Transverse colon (tissue), 4 donors: Measurements from ENCODE around the gene DMRTB1. TPM values are rescaled to one million over a fixed set of nuclear protein-coding genes. Genes with fewer than 3 reads are reported as not detected.

Experiments used
- DNase-seq: peaks from one replicate; pipeline ENCODE4 v3.0.0-alpha.2; 2019
- H3K27ac ChIP-seq, 4 donors: fragments of 200-600 bp; sonication (generic); 2 replicates each; pipeline ENCODE4 v1.5.1; 2016 to 2018; ENCODE audit warnings: inconsistent platforms in 4 of 4
- H3K27me3 ChIP-seq: fragments of 200-600 bp; sonication (generic); 2 replicates; pipeline ENCODE4 v1.5.1; 2017; ENCODE audit warnings: inconsistent platforms
- H3K36me3 ChIP-seq, 4 donors: fragments of 200-600 bp; sonication (generic); 2 replicates each; pipeline ENCODE4 v1.5.1; 2017 to 2019; ENCODE audit warnings: inconsistent platforms in 4 of 4
- H3K4me1 ChIP-seq, 4 donors: fragments of 200-600 bp; sonication (generic); 2 replicates each; pipeline ENCODE4 v1.5.1; 2017 to 2020; ENCODE audit warnings: inconsistent platforms in 4 of 4
- H3K4me3 ChIP-seq, 4 donors: fragments of 200-600 bp; sonication (generic); 1 replicate in 1 of 4; 2 replicates in 3 of 4; pipeline versions ENCODE4 v1.5.1 to v1.6.1; 2017 to 2019; ENCODE audit warnings: inconsistent platforms in 4 of 4
- H3K9me3 ChIP-seq, 2 donors: fragments of 200-600 bp; sonication (generic); 2 replicates each; pipeline ENCODE4 v1.5.1; 2017 to 2019; ENCODE audit warnings: inconsistent platforms in 2 of 2
- EP300 ChIP-seq: sonication (generic); formaldehyde crosslinking; IDR thresholded peaks from one replicate; pipeline ENCODE4 v1.6.1; 2017; ENCODE audit warnings: antibody characterized with exemption, low read depth
- POLR2A ChIP-seq: fragments of 450-650 bp; IDR thresholded peaks from one replicate; pipeline ENCODE4 v1.6.1; 2016; ENCODE audit warnings: antibody characterized with exemption, mild to moderate bottlenecking, moderate library complexity
- POLR2AphosphoS5 ChIP-seq, 3 donors: sonication (generic); formaldehyde crosslinking; IDR thresholded peaks; one replicate each; pipeline ENCODE4 v1.6.1; 2016; ENCODE audit warnings: antibody characterized with exemption in 3 of 3
- WGBS, 2 donors: methylation state at CpG; one replicate each; pipeline ENCODE4 v1.1.5; 2018; ENCODE audit warnings: low coverage in 1 of 2; 5-methylcytosine and 5-hydroxymethylcytosine counted together
- in situ Hi-C, 4 donors: fragments of 200-750 bp; cut with MboI; loops; one replicate each; pipeline versions ENCODE4 v1.15.0 to v1.15.1; 2017; ENCODE audit warnings: low sequenced_read_pairs in 3 of 4, low pct_ligation_motif_present in 1 of 4, low pct_unique_long_range_greater_than_20kb in 1 of 4
- intact Hi-C: fragments of 100-400 bp; cut with DNase I; formaldehyde crosslinking; loops from one replicate; pipeline ENCODE4 v1.15.1; 2023; ENCODE audit warnings: low total_unique reads
- total RNA-seq, 4 donors: library from RNA; depleted of rRNA; stranded (reverse); fragments of >200 nt; gene quantifications; one replicate each; pipeline ENCODE4 v1.1.0, GENCODE V29; 2016
- TF ChIP-seq, protein P1 (sequence below), 5 experiments: fragments of 200-600 bp in 3 of 5; fragments of 450-650 bp in 2 of 5; sonication (generic) in 3 of 5; IDR thresholded peaks; 1 replicate in 2 of 5; 2 replicates in 3 of 5; pipeline ENCODE4 v1.5.1; 2016 to 2017; ENCODE audit warnings: antibody characterized with exemption in 5 of 5, inconsistent platforms in 3 of 5, mild to moderate bottlenecking in 2 of 5, moderate library complexity in 1 of 5

DMRTB1 gene
- total RNA-seq, 4 donors from 2014 or later, result not detected

DNA sequence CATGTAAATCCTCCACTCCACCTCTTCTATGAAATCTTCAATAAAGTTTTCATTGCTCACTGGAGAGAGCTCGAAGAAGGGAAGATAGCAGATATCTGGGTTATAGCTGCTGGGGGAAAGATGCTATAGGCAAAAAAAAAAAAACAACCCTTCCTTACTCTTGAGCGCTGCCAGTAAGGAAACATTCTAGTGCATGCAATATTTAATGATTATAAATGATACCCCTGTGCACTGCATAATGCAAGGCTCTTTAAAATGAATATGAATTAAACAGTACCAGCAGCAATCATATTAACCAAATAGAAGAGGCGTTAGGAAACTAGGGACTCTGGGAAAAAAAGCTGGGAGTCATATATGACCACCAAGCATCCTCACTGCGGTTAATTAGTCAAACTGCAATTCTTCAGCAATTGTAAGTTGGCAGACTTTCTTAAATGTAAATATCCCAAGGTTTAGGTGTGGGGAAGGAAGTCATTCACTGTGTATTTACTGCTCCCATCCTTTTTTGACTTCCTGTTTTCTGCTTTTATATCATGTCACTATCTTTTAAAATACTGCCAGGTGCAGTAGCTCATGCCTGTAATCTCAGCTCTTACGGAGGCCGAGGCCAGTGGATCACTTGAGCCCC lies 3.7 kb upstream of the DMRTB1 start:
- no peaks in the 10 kb centered on the region for H3K36me3 ChIP-seq
- intact Hi-C loops, result no loop called here
- no peaks in the 10 kb centered on the region for H3K9me3 ChIP-seq
- in situ Hi-C loops, result no loop called here
- no peak overlapping the region for H3K27ac ChIP-seq
- no peak for DNase-seq
- WGBS, 2 donors, result 44 to 54% methylated on average over 4 to 6 of the region's 6 CpGs
- TF ChIP-seq POLR2A (no peak), POLR2AphosphoS5 (IDR thresholded peaks at IDR 0.05) (no peak), EP300 (no peak)
- TF ChIP-seq, protein P1, sequence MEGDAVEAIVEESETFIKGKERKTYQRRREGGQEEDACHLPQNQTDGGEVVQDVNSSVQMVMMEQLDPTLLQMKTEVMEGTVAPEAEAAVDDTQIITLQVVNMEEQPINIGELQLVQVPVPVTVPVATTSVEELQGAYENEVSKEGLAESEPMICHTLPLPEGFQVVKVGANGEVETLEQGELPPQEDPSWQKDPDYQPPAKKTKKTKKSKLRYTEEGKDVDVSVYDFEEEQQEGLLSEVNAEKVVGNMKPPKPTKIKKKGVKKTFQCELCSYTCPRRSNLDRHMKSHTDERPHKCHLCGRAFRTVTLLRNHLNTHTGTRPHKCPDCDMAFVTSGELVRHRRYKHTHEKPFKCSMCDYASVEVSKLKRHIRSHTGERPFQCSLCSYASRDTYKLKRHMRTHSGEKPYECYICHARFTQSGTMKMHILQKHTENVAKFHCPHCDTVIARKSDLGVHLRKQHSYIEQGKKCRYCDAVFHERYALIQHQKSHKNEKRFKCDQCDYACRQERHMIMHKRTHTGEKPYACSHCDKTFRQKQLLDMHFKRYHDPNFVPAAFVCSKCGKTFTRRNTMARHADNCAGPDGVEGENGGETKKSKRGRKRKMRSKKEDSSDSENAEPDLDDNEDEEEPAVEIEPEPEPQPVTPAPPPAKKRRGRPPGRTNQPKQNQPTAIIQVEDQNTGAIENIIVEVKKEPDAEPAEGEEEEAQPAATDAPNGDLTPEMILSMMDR (IDR thresholded peaks at IDR 0.05), result no peak
- H3K27me3 ChIP-seq, result peaks cover 12% of the 10 kb centered on the region
- no peaks in the 10 kb centered on the region for H3K4me1 ChIP-seq
- H3K4me3 ChIP-seq, result no peak overlapping the region

DNA sequence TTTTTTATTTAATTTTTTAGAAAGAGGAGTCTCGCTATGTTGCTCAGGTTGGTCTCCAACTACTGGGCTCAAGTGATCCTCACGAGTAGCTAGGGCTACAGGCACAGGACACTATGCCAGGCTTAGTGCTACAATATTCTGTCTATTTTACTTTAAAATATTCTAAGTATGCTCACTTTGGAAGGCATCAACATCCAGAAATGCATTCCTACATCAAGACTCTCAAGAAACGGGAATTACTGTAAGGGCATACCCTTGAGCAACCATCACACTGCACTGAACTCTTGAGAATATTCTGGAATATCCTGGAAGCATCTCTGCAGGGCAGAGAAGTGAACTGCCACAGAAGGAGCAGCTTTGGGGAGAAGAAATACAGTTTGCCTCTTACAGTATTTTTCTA lies 565 bp upstream of the DMRTB1 start:
- DNase-seq, result no peak
- intact Hi-C loops (no loop called here), in situ Hi-C loops (no loop called here)
- Histone ChIP-seq H3K27me3 (peaks cover 9% of the 10 kb centered on the region), H3K4me3 (no peak overlapping the region), H3K36me3 (no peaks in the 10 kb centered on the region), H3K4me1 (no peaks in the 10 kb centered on the region), H3K27ac (no peak overlapping the region), H3K9me3 (no peaks in the 10 kb centered on the region)
- TF ChIP-seq EP300, result no peak
- TF ChIP-seq POLR2AphosphoS5 (IDR thresholded peaks at IDR 0.05), result no peak
- no peak for TF ChIP-seq POLR2A
- TF ChIP-seq, protein P1 (IDR thresholded peaks at IDR 0.05), result no peak
- WGBS, 2 donors, result 74 to 80% methylated on average over 3 of the region's 3 CpGs

DNA sequence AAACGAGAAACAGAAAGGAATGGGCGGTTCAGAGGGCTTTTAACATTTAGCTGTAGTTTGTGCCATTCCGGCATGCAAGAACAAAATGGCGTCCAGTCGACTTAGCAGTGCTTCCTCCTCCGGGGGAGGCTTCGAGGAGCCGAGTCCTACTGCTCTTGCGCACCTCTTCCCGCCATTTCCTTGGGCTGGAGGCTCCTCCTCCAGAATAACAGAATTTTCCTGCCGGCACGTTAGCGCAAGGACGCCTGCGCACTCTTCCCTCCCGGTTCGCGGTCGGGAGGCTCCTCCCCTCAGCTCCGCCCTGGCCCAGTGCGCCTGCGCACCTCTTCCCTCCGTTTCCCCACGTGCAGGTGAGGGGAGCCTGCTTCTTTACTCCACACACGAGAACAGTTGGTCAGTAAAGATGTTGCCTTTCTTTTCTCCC lies 1.0 kb downstream of the DMRTB1 start:
- Histone ChIP-seq H3K4me1 (no peaks in the 10 kb centered on the region), H3K27ac (no peak overlapping the region), H3K27me3 (peaks cover 6% of the 10 kb centered on the region), H3K4me3 (no peak overlapping the region), H3K9me3 (no peaks in the 10 kb centered on the region), H3K36me3 (no peaks in the 10 kb centered on the region)
- intact Hi-C loops, result no loop called here
- in situ Hi-C loops, result no loop called here
- no peak for DNase-seq
- TF ChIP-seq, protein P1 (IDR thresholded peaks at IDR 0.05), result no peak
- TF ChIP-seq POLR2AphosphoS5 (IDR thresholded peaks at IDR 0.05) (no peak), POLR2A (no peak), EP300 (no peak)
- 93% methylated on average over 17 to 25 of the region's 25 CpGs for WGBS, 2 donors

DNA sequence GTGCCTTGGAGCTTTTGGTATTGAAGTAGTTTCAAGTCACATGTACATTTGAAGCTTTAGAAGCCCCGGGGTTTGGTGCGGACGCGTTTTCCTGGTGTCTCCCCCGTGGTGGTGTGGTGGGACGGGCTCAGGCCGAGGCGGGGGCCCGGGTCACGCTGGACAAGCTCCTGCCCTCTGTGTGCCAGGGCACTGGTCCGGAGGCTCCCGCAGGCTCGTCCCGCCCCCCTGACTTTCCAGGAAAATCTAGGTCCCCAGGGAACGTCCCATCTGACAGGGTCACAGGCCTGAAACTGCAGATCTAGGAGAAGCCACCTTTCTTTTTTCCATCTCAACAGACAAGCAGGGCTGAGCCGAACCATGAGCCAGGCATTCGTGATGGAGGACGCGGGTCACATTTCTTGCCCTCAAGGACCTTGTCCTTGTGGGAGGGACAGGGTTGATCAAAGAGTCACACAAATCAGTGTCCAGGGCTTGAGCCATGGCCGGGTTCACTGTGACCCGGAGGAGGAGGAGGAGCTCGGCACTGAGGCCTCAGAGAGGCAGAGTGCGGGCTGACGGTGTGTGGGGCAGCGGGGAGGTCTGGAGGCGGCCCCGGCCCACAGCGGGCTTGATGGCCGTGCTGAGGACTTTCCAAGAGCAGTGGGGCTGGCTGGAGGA lies 1.6 kb downstream of the DMRTB1 start:
- no peak for DNase-seq
- Histone ChIP-seq H3K4me3 (no peak overlapping the region), H3K27ac (no peak overlapping the region), H3K27me3 (peaks cover under 1% of the 10 kb centered on the region), H3K36me3 (no peaks in the 10 kb centered on the region), H3K4me1 (no peaks in the 10 kb centered on the region), H3K9me3 (no peaks in the 10 kb centered on the region)
- TF ChIP-seq POLR2AphosphoS5 (IDR thresholded peaks at IDR 0.05) (no peak), POLR2A (no peak), EP300 (no peak)
- TF ChIP-seq, protein P1 (IDR thresholded peaks at IDR 0.05), result no peak
- 85 to 90% methylated on average over 2 to 29 of the region's 29 CpGs for WGBS, 2 donors
- in situ Hi-C loops (no loop called here), intact Hi-C loops (no loop called here)
